Occipital lobe (tissue), 2 donors: ENCODE data around the gene HNRNPDL. TPM values are rescaled to one million over a fixed set of nuclear protein-coding genes. Genes with fewer than 3 reads are reported as not detected.
"Not testable (repeated sequence)": the region's sequence is repeated elsewhere in the genome, so short reads cannot be mapped to it uniquely, and the experiment has no call there.

Experiments
- DNase-seq: peaks from one replicate; lab custom pipeline; 2025; lab: John Stamatoyannopoulos, UW
- total RNA-seq: library from RNA; depleted of rRNA; stranded (reverse); fragments of >200 nt; gene quantifications from one replicate; pipeline ENCODE4 v1.2.3, GENCODE V29; 2014

HNRNPDL gene
- 347 TPM for total RNA-seq

DNA sequence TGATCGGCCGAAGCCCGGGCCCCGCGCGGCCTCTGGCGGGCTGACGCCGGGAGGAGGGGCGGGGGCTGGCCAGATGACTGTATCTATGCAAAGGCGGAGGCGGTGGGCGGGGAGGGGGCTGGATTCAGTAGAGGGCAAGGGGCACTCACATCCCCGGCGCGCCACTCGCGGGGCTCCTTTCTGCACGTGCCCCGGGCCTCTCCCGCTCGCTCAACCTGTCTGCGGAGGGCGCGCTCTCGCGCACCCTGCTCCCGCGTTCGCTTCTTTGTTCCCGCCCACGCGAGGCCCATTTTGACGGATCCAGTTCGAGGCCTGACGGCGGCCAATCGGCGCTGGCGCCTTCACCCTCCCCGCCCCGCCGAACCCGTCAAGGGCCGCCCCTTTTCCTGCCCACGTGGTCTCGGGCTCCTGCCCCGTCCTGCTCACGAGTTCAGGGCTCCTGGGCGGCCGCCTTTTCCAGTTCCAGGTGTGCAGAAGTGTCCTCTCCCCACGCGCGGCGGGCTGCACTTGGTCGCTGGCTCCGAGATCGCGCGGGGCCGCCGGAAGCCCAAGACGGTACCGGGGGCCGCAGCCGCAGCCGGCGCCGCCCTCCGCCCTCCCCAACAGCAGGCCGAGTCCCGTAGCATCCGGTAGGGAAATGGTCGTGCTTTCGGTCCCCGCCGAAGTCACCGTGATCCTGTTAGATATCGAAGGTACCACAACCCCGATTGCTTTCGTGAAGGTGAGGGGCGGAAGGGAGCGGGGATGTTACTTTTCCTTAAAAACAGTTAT, at the start of gene HNRNPDL, which contains the start of gene ENOPH1:
TSS of gene HNRNPDL (minus strand) at position 270 of the 771 bp plus-strand sequence. CDS start 772 bp downstream, outside the sequence.
TSS of gene ENOPH1 (plus strand) at position 398 of the 771 bp plus-strand sequence. CDS start at position 638, 240 bp downstream.
- peak; percentile 97 for DNase-seq

GRCh38 chr4:82479562-82479961, 49.3 kb upstream of the HNRNPDL start:
- DNase-seq = no peak

- not testable (repeated sequence) for DNase-seq
Observed at GRCh38 chr4:82477469-82477868, 47.2 kb upstream of the HNRNPDL start.

DNA sequence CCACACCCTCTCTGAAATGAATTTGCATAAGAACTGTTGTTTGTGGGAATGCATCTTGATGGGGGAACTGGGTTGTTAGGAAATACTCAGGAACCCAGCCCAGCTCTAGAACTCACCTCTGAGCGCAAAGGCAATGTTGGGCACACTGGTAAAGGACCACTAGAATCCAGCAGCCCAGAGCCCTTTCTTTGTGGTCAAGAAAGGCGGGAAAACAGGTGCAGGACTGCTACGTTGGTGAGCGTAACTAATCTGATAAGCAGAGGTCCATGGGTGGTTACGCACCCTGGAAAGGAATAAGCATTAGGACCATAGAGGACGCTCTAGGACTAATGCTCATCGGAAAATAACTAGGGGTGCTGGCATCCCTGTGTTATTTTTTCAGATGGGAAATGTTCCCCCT, 45.7 kb upstream of the HNRNPDL start:
- not testable (repeated sequence) for DNase-seq

- DNase-seq = no peak
Observed at GRCh38 chr4:82473621-82474164, 43.4 kb upstream of the HNRNPDL start.

DNA sequence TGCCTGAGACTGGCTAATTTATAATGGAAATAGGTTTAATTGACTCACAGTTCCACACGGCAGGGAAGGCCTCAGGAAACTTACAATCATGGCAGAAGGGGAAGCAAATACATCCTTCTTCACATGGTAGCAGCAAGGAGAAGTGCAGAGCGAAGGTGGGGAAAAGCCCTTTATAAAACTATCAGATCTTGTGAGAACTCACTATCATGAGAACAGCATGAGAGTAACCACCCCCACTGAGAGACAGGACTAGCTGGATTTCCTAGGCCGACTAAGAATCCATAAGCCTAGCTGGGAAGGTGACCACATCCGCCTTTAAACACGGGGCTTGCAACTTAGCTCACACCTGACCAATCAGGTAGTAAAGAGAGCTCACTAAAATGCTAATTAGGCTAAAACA, 42.8 kb upstream of the HNRNPDL start:
- DNase-seq = not testable (repeated sequence)

- DNase-seq = no peak
Observed at GRCh38 chr4:82469791-82470345, 39.6 kb upstream of the HNRNPDL start.

DNA sequence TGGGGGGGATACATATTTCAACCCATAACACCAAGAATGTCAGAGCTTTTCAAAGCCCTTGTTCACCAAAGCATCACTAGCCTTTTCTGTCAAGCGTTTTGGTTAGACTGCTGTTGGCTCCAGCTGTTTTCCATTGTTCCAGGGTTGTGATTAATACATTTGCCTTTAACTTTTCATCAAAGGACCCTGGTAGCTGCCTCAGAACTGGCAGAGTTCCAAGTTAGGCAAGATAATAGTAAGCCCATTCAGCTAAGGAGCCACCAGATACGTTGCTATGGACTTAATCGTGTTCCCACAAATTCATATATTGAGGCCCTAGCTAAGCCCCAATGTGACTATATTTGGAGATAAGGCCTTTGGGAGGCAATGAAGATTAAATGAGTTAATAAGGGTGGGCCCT, 37.2 kb upstream of the HNRNPDL start:
- DNase-seq = no peak

GRCh38 chr4:82463221-82463620, 33.0 kb upstream of the HNRNPDL start:
- no peak for DNase-seq

DNA sequence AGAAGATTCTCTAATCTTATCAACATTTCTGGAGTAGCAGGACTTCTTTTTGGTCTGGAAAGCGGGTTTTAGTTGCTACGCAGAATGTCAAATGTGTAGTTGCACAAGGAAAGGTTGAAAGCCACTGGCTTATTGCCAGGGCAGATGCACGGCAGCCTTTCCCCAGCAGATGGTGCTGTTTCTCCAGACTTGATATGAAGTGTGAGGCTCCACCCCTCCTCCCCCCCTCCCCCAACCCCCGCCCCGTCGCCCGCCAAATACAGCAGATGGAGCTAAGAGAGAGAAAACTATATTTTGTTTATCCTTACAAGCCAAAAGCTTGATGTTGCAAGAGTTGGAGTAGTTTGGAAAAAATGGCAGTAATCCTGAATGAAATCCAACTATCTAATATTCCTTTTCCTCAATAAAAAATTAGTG, 32.2 kb upstream of the HNRNPDL start:
- peak; percentile 69 for DNase-seq

GRCh38 chr4:82461710-82462109, 31.4 kb upstream of the HNRNPDL start:
- no peak for DNase-seq

DNA sequence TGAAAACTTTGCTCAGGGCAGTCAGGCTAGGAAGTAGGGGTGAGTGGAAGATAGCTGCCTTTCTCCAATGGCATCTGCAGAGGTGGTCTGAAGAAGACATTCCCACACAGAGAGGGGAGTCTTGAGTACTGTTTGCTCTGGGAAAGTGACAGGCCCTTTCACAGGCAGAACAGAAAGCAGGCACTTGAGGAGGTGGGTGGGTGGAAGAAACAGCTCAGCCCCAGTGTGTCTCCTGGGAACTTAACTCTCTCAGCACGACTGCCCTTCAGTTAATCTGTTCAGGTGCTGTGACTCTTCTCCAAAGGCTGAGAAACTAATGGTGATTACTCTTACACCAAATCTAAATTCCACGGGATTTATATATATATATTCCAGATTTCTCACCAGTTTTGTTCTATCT, 28.5 kb upstream of the HNRNPDL start:
- no peak for DNase-seq

DNA sequence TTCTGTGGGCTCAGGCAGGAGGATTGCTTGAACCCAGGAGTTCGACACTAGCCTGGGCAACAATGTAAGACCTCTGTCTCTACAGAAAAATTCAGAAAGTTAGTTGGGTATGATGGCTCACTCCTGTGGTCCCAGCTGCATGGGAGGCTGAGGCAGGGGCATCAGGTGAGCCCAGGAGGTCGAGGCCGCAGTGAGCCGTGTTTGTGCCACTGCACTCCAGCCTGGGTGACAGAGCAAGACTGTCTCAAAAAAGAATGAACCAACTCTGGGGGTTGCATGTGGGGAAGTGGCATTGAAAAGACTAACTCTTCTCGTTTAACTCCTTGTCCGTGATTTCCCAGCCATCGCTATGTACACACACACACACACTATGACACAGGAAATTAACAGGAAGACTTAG, 27.0 kb upstream of the HNRNPDL start:
- DNase-seq = no peak

- DNase-seq = no peak
Observed at GRCh38 chr4:82452026-82452425, 21.8 kb upstream of the HNRNPDL start.

DNA sequence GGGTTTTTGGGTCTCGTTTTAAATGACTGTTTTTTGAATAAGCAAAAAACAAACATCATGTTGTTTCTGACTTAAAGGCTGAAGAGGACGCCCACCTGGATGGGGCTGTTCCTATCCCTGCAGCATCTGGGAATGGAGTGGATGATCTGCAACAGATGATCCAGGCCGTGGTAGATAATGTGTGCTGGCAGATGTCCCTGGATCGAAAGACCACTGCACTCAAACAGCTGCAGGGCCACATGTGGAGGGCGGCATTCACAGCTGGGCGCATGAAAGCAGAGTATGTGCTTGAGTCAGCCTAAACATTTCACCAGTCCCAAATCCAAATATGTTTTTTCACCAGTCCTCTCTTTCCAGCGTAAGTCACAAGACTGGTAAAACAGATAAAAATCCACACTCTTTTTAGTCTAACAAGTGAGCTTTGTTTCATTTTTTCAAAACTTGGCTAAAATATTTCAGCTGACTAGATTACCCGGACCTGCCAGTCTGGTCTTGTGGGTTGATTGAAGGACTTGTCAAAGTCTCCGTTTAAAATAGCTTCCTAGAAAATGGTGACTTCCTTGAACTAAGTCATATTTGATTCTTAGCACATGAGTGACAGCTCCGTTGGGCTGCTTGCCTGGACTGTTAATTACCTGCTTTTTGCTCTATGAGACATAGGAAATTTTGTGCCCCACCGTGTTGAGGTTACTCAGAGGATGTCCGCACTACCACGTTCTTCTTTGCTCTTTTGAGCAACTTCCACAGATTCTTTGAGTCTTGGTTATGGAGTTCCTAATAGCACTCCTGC, 20.9 kb upstream of the HNRNPDL start:
- DNase-seq = no peak

DNA sequence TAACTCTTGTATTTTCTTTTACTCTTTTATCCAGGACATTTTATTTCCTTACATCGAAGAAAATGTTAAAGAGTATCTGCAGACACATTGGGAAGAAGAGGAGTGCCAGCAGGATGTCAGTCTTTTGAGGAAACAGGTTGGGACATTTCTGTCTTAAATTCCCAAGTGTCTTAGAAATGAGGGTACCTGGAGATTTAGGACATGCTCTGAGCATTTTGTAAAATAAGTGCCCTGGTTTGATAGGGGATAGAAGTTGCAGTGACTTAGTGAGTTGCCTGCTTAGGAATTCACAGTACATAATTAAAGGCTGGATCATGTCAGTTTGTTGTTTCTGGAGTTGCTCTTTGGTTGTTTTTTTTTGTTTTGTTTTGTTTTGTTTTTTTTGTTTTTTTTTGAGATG, 17.6 kb upstream of the HNRNPDL start:
- DNase-seq = no peak

DNA sequence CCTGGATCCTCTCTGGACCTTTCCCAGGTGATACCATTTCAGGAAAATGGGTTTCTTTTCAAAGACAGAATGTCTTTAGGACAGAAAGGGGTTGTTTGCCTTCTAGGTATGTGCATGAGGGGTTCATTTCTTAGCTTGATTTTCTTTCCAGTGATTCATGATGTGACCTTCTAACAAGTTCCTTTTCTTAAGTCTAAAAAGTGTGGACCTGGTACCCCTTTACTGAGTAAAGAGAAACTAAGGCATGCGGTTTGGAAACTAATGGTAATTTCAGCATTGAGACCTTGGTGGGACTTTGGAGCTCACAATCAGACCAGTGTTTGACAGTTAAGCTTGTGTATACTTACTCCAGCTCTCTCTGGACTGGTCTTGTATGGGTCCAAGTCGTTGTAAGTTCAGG, 8.8 kb upstream of the HNRNPDL start:
- DNase-seq = no peak

DNA sequence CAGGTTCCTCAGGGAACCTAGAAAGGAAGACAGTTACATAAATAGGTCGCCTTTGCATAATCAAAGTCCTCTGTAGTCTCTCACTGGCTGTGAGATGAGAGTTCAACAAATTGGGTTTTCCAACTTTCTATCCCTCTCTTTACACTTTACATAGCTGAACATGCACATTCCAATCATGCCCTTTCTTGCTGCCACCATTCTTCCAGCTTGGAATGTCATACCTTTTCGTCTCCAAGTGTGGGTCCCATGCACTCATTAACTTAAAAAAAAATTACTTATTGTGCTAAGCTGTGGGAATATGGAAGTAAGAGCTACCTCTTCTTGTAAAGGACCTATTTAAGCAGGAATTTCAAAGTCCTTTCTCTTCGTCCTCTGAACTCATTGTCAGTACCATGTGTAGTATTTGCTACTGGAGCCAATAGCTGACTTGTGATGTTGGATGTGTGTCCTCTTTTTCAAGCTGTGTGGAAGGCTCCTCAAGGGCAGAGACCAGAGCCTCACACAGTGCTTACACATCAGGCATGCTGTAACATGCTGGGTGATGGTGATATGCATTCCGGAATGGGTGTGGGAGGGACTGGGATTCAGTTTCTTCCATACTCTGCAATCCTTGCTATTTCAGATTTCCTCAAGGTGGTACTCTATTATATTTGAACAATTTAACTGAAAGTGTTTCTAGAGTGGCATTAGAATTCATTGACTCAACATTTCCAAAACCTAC, 7.2 kb upstream of the HNRNPDL start:
- DNase-seq = no peak

- DNase-seq = no peak
Observed at GRCh38 chr4:82436780-82437179, 6.5 kb upstream of the HNRNPDL start.

DNA sequence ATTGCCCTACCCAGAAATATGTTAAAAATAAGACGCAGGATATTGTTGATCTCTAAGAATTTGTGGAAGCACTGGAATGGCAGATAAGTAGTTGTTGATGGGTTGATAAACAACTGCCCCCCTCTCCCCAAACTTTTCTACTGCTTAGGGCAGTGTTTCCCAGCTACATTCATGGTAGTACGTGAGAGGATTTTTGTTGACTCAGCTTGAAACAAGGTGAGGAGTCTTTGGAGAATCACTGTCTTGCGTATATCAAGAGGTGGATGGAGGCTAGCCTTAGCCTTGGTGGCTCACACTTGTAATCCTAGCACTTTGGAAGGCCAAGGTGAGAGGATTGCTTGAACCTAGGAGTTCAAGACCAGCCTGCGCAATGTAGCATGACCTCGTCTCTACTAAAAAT, 5.9 kb upstream of the HNRNPDL start:
- DNase-seq = no peak

DNA sequence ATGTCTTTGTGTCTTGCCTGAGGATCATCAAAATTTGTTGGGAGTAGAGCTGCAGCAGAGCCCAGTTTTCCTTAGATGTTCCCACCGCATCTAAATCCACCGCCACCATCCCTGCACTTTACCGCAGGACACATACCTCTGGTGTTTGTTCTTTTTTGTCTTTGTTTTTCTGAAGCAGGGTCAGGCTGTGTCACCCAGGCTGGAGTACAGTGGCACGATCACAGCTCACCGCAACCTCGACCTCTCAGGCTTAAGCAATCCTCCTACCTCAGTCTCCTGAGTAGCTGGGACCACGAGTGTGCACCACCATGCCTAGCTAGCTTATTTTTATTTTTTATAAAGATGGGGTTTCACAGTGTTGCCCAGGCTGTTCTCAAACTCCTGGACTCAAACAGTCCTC, 4.7 kb upstream of the HNRNPDL start:
- DNase-seq = no peak
